ENCODE data around the gene UBD. TPM values are rescaled to one million over a fixed set of nuclear protein-coding genes. Genes with fewer than 3 reads are reported as not detected.

The UBD gene
- polyA plus RNA-seq (ENCODE audit: insufficient read length in 3 of 3) = 1 to 10 TPM in 1 of 3 donors, under 1 TPM in 2; 0.52 to 1.3 (median 0.90) TPM
- long read RNA-seq, donor 1 = 0 reads
- long read RNA-seq, donor 2 = 0 reads
- long read RNA-seq, donor 3, partial matches to known transcripts = 0 of 1 reads
- long read RNA-seq, donor 3, other reads (novel, unspliced or antisense) = 0 of 1 reads
- long read RNA-seq, donor 4 = 0 reads
- long read RNA-seq, donor 5 = 0 reads
- long read RNA-seq, donor 6, partial matches to known transcripts = 0 of 1 reads
- long read RNA-seq, donor 6, other reads (novel, unspliced or antisense) = 0 of 1 reads
- long read RNA-seq, donor 7 = 0 reads
- long read RNA-seq, donor 8 = 0 reads
- long read RNA-seq, donor 9, partial matches to known transcripts = 0 of 2 reads
- long read RNA-seq, donor 9, other reads (novel, unspliced or antisense) = 0 of 2 reads
- long read RNA-seq, donor 10, partial matches to known transcripts = 0 of 1 reads
- long read RNA-seq, donor 10, other reads (novel, unspliced or antisense) = 0 of 1 reads
- long read RNA-seq, donor 11 = 0 reads
- long read RNA-seq, donor 12, partial matches to known transcripts = 0 of 1 reads
- long read RNA-seq, donor 12, other reads (novel, unspliced or antisense) = 0 of 1 reads
- long read RNA-seq, donor 13 = 0 reads
- long read RNA-seq, donor 14, partial matches to known transcripts = 0 of 1 reads
- long read RNA-seq, donor 14, other reads (novel, unspliced or antisense) = 0 of 1 reads
- long read RNA-seq, donor 15 = 0 reads
- long read RNA-seq, donor 16, partial matches to known transcripts = 0 of 2 reads
- long read RNA-seq, donor 16, other reads (novel, unspliced or antisense) = 0 of 2 reads

DNA sequence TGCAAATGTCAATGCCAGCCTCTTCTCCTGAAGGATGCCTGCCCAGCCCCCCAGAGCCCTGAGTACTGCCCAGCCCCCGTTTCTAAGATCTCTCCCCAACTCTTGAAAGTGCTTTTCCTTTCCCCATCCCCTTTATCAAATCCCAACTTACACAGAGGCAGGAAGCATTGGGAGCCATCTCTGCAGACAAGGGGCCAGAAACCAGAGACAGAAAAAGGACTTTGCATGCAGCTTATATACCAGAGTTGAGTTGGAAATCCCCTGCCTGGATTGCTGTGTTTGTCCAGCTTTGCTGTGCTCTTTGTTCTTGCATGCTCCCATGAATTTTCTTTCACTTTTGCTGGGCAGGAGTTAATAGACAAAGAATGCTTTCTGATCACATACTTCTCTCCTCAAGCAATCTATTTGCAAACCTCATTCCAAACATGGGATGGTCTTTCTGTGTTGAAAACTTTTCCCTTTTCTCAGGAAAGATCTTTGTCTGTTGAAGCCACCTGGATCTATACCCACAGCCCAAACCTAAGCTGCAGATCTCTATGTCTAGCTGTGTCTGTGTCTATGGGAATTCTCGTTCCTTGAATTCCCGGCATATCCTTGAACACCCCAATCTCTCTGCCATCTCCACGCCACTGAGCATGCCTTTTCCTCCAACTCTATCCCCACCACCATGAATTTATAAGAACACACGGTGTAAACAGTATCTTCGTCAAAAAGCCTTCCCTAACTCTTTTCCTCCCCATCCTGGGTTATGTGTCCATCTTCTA is at the start of gene UBD:
TSS of gene UBD (minus strand) at position 209 of the 764 bp plus-strand sequence. CDS start at position 178, 31 bp downstream.
- DNase-seq (ENCODE audit: extremely low read depth in 1 of 11, low read depth in 9 of 11, low spot score in 4 of 11) = no peak

- DNase-seq (ENCODE audit: extremely low read depth in 1 of 11, low read depth in 9 of 11, low spot score in 4 of 11) = no peak
Measured at GRCh38 chr6:29608131-29608530, 48.6 kb upstream of the UBD start.

DNA sequence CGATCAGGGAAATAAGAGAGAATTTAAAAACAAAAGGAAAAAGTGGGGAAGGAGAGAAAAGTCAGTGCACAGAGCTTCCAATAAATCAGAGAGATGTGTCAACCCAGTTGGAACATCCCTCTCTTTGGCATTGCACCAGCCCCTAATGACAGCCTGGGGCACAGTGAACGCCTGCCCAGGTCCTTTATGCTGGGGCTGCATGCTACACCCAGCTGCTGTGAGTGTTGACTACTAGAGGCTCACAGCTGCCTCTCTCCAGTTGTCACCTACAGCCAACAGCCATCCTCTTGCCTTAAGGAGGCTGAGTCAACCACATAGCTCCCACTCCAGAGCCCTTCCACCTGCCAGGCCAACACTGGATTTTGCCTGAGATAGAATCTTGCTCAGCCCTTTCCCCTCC is 44.4 kb upstream of the UBD start:
- DNase-seq (ENCODE audit: extremely low read depth in 1 of 11, low read depth in 9 of 11, low spot score in 4 of 11) = no peak

GRCh38 chr6:29603456-29603855 is 43.9 kb upstream of the UBD start:
- DNase-seq (ENCODE audit: extremely low read depth in 1 of 11, low read depth in 9 of 11, low spot score in 4 of 11) = no peak

DNA sequence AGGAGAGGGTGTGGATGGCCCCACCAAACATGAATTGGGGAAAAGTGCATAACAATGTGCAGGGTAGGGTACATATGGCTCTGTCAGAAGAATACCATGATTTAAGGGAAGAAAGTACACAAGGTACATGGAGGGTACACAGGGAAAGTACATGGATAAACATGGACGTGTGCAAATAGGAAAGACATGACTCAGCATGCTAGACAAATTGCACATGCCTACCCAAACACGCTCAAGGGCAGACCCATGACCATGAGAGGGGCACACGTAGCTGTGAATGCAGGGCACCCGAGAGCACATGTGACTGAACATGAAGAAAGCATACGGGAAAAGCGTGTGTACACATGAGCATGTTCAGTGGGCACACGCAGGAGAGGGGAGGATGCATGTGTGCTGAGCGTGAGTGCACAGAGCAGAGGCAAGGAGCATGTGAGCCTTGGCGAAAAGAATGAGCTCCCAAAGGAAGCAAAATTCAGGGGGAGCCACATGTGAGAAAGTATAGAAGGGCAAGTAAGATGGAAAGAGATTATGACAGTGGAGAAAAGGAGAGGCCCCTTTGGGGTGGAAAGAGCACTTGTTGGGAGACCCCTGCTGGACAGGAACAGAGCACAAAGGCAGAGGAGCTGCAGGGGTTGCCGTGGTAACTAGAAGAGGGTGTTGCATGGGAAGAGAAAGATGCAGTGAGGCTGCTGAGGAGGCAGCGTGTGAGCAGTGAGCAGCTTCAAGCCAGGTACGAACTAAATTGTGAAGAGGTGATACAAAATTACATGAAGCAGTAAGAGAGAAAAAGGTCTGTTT is 43.2 kb upstream of the UBD start:
- DNase-seq (ENCODE audit: extremely low read depth in 1 of 11, low read depth in 9 of 11, low spot score in 4 of 11) = no peak

- DNase-seq (ENCODE audit: extremely low read depth in 1 of 11, low read depth in 9 of 11, low spot score in 4 of 11) = no peak
Measured at GRCh38 chr6:29598172-29598747, 38.7 kb upstream of the UBD start.

DNA sequence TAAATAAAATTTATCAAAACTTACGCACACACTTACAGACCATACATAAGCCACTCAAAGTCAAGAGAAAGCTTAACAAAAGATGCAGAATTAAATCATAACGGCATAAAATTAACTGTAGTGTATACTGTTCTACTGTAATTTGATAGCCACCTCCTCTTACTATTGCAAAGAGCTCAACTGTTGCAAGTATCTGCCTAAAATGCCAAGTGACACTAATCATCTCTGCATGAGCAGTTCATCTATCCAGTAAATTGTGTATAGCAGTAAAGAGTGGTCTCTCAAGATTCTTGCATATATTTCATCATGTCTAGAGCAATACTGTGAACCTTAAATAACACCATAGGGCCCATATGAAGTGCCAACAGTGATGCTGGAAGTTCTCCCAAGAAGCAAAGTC is 37.7 kb upstream of the UBD start:
- DNase-seq (ENCODE audit: extremely low read depth in 1 of 11, low read depth in 9 of 11, low spot score in 4 of 11) = no peak

DNA sequence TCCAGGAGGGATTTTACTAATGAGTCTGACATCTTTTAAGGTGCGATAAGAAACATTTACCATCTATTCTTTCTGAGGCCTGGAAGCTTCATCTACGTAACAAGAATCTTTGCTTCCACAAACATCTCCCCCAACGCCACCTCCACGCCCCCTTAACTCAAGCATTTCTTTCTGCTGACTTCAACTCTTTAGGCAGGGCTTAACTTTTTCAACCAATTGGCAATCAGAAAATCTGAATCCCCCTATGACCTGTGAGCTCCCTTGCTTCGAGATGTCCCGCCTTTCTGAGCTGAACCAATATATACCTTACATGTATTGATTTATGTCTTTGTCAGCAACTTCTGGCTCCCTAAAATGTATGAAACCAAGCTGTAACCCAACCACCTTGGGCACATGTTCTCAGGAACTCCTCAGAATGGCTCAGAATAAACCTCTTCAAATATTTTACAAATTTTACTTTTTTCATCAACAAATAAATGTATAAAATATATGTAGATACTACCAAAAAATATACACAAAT is 36.9 kb upstream of the UBD start:
- DNase-seq (ENCODE audit: extremely low read depth in 1 of 11, low read depth in 9 of 11, low spot score in 4 of 11) = no peak

- no peak for DNase-seq (ENCODE audit: extremely low read depth in 1 of 11, low read depth in 9 of 11, low spot score in 4 of 11)
Measured at GRCh38 chr6:29593199-29593855, 33.8 kb upstream of the UBD start.

DNA sequence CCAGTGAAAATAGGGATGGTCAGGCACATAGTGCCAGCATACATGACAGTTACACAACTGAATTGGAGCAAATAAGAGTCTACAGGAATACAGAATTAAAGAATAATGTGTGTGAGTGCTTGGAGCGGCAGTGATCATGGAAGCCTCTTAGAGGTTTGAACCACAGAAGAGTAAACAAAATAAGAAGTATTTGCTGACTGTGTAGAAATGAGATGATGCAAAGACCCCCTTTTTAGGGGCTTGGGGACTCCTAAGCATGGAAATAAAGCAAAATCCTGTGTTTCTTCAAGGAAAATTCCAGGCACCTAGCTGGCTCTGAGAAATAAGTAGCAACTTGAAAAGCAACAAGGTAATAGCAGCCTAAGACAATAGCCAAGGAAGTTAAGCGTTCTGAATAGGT is 32.1 kb upstream of the UBD start:
- DNase-seq (ENCODE audit: extremely low read depth in 1 of 11, low read depth in 9 of 11, low spot score in 4 of 11) = no peak

DNA sequence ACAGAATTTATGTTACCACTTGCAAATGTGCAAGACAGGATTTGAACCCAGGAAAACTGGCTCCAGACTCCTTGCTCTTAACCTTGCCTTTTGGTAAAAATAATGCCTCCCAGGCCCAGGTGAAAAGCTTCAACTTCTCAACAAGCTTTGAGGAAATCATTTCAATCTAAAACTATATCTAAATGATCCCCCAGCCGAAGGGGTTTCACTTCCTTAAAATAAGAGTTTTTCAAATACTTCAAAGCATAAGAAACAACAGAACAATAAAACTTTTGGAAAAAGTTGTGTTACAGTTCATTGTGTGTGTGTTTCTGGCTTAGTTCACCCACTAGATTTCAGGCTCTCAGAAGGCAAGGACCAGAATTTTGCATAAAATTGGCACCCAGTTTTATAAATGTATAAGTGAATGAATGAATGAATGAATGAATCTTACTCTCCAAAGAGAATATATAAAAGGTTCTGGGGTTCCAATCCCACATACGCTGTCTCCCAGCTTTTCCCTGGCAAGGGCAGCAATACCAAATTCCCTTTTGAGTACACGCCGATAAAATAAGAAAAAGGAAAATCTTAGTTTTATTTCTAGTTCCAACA is 30.8 kb upstream of the UBD start:
- no peak for DNase-seq (ENCODE audit: extremely low read depth in 1 of 11, low read depth in 9 of 11, low spot score in 4 of 11)

GRCh38 chr6:29589423-29590048 is 30.0 kb upstream of the UBD start:
- peak in 8 of 11 donors; percentile 9 to 32 (median 25) for DNase-seq (ENCODE audit: extremely low read depth in 1 of 11, low read depth in 9 of 11, low spot score in 4 of 11)

DNA sequence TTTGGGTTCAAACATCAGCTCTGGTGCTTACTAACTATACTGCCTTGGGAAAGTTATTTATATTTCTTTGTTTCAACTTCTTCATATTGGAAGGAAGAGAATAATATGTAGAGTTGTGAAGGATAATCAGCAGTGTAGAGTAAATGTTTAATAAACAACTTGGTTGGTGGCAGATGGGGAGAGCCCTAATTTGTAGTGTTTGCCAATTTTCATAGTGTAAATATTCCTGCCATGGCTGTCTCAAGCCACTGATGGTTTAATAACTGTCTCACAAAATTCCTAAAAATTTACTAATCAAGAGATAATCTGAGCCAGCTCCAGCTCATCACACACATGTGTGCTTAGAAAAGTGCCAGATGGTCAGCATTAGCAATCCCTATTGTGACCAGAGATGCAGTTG is 25.3 kb upstream of the UBD start, which contains the start of gene OR2H2:
TSS of gene OR2H2 (plus strand) at position 301 of the 400 bp plus-strand sequence. CDS start 2,824 bp downstream, outside the sequence.
- no peak for DNase-seq (ENCODE audit: extremely low read depth in 1 of 11, low read depth in 9 of 11, low spot score in 4 of 11)

DNA sequence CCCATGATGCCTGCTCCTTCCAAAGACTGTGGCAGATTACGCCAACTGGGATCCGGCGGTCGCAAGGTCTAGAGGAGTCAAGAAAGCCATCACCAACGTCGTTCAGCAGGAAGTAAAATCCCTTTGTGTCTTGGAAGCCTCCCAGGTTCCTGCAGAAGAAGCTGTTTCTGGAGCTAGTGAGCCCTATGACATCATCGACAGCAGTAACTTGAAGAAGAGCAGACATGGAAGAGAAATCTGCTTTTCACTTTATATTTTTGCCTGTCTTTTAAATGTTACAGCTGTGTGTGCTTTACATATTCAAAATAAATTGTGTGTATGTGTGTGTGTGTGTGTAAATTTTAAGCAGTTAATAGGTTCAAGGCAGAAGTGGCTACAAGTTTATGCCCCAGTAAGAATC is 18.0 kb upstream of the UBD start:
- no peak for DNase-seq (ENCODE audit: extremely low read depth in 1 of 11, low read depth in 9 of 11, low spot score in 4 of 11)

DNA sequence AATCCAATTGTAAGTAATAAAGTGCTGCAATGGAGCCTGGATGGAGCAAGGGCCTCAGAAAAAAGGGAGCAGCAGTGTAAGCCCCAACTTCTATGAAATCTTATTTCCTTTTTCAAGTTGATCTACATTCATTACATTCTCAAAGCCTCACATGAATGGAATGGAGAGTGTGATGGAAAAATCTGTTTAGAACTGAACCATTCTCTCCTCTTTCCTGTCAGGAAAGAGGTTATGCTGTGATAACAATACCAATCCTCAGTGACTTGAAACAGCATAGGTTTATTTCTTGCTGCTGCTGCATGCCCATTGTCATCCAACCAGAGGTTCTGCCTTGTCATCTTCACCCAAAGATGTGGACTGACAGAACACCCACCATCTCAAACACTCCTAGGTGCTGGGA is 16.5 kb upstream of the UBD start:
- no peak for DNase-seq (ENCODE audit: extremely low read depth in 1 of 11, low read depth in 9 of 11, low spot score in 4 of 11)

DNA sequence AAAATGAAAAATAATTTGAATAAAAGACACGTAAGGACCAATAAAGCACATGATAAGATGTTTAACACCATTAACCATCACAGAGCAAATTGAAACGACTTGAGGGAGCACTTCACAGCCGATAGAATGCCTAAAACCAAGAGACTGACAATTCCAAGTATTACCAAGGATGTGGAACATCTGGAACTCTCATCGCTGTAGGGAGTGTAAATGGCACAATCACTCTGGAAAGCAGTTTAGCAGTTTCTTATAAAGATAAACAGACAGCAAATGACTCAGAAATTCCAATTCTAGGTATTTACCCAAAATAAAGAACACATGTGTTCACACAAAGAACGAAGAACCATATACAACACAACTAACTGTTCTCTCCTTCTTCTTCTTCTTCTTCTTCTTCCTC is 8.5 kb upstream of the UBD start:
- no peak for DNase-seq (ENCODE audit: extremely low read depth in 1 of 11, low read depth in 9 of 11, low spot score in 4 of 11)

GRCh38 chr6:29567541-29567940 is 8.0 kb upstream of the UBD start:
- no peak for DNase-seq (ENCODE audit: extremely low read depth in 1 of 11, low read depth in 9 of 11, low spot score in 4 of 11)
